HG03439 (cell line): Measurements from ENCODE around the gene CTNND1.

ENCODE experiments used
- ATAC-seq: cut with Tn5 transposase; IDR thresholded peaks from one replicate; pipeline ENCODE4 v1.9.1; 2021; ENCODE audit warnings: mild to moderate bottlenecking, moderate library complexity; ENCODE audit not compliant: unreplicated experiment

CTNND1 gene

DNA sequence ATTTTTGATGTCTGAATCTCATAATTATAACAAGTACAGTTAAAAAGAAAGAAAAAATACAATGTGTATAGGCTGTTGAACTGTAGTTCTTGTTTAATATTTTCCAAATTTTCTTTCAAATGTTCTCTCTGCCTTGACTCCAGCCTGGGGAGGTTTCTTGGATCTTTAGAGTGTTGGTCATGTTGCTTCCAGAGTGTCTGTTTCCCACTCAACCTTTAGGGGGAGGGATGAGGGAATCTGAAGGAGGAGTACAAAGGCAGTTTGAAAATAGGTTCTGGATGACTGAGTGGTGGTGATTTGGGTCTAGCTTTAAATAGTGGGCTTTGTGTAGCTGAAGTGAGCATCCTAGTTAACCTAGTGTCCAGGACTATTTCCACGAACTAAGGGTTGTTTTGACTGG, 2.0 kb downstream of the CTNND1 start:
- ATAC-seq = no peak

GRCh38 chr11:57764021-57764420, 2.4 kb downstream of the CTNND1 start:
- no peak for ATAC-seq

DNA sequence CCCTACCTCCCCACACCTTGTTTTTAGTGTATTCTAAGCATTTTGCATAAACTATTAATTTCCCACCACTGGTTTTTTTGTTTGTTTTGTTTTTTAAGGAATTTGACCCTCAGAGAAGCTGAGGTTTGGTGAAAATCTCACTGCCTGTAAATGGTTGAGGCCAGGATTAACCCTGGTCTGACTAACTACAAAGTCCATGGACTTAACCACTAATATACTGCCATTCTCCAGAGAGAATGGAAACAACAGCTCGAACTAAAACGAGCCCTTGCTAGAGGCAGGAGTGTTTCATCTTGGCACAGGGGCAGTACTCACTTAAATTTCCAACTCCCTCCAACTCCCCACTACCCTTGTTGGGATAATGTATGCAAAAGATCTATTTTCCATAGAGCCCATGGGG, 3.0 kb downstream of the CTNND1 start:
- ATAC-seq = no peak

DNA sequence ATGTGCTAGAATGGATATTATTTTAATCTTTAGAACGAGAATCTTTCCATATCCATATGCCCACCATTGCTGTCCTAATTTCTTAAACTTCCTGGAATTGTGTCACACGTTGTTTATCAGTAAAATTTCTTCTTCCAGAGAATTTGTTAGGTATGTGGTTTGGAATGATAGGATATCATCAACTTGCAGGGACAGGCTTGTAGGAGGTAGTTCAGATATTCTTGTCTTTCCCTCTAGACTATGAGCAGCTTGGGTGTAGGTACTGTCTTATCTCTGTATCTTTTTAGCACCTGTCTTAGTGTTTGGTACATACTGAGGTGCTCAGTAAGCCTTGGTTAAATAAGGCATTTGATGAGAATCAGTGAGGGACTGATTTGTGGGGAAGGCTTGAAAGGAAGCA, 3.4 kb downstream of the CTNND1 start:
- no peak for ATAC-seq

GRCh38 chr11:57770793-57771192, 9.2 kb downstream of the CTNND1 start:
- ATAC-seq = no peak

DNA sequence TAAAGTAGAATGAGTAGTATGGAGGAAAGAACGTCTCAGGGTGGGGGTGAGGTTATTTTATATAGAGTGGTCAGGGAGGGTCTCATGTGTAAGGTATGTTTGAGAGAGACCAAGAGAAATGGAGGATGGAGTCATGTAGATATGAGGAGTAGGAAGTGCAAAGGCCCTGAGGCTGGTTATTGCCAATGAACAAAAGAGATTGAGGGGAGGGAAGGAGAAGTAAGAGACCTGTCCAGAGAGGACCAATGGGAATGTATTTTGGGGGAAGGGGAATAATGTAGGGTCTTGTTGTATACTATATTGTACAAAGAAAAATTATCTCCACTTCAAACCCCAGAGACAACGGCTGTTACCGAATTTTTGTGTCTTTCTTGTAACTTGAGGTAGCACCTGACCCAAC, 9.8 kb downstream of the CTNND1 start:
- ATAC-seq = no peak

DNA sequence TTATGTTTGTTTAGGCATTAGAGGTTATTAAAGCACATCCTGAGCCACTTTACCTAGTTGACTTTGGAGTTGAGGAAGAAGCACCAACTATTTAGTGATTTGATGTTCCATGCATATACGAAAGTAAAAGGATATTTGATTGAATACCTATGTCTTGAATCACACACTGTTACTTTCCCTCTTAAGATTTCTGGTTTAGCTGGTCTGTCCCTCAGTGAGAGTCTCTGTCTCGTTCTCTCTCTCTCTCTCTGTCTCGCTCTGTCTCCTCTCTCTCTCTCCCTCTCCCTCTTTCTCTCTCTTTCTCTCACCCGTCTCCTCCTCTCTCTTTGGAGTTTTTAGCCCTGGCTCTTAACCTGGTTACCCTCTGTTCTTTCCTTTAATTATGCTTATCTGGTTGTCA, 11.0 kb downstream of the CTNND1 start:
- no peak for ATAC-seq

DNA sequence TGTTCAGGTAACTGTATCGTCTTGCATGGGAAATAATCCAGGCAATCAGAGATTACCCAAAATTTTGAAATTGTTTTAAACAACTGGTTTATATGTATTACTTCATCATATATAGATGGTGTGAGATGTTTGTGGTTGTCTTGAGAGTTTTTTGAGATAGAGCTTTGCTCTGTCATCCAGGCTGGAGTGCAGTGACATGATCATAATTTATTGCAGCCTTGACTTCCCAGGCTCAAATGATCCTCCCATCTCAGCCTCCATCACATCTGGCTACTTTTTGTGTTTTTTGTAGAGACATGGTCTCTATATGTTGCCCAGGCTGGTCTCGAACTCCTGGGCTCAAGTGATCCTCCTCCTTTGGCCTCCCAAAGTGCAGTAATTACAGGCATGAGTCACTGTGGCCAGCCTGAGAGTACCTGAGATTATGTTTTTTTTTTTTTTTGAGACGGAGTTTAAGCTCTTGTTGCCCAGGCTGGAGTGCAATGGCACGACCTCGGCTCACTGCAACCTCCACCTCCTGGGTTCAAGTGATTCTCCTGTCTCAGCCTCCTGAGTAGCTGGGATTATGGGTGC, 11.5 kb downstream of the CTNND1 start:
- ATAC-seq = no peak

GRCh38 chr11:57775491-57775890, 13.9 kb downstream of the CTNND1 start:
- ATAC-seq = no peak

- no peak for ATAC-seq
Measured at GRCh38 chr11:57776031-57776521, 14.5 kb downstream of the CTNND1 start.

GRCh38 chr11:57776577-57777210, 15.1 kb downstream of the CTNND1 start:
- ATAC-seq = no peak

DNA sequence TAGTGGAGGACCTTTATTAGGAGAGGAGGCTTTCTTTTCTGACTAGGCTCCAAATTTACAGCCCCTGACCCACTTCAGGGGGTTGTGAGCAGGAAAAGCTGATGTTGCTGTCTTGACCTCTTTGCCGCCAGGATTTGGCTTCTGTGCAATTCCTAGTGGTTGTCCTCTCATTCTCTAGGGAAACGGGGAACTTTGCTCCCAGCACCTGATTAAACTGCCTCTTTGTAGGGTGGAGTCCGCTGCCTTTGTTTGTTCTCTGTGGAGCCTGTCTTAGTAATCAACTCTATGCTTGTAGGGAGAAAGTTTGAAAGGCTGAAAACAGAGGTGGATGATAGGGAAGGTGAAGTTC, 16.3 kb downstream of the CTNND1 start:
- no peak for ATAC-seq

- ATAC-seq = no peak
Measured at GRCh38 chr11:57778318-57779037, 16.9 kb downstream of the CTNND1 start.

GRCh38 chr11:57779276-57779675, 17.7 kb downstream of the CTNND1 start:
- ATAC-seq = no peak

DNA sequence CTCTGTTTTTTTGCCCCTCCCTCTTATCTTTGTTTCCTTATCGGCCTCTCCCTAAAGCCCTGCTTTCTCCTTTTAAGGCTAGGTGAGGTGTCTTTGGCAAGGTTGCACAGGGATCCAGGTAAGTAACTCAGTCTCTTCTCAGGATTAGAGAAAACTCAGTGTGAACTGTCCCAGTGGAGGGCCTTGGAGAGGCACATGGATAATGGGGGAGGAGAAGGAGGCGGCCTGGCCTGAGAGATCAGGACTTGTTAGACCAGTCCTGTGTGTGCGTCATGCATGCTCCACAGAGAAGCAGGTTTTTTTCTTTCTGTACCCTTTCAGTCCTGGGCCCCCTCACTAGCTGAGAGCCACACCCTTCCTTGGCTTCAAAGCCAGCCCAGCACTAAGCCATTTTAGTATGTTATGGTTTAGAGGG, 19.9 kb downstream of the CTNND1 start:
- no peak for ATAC-seq

DNA sequence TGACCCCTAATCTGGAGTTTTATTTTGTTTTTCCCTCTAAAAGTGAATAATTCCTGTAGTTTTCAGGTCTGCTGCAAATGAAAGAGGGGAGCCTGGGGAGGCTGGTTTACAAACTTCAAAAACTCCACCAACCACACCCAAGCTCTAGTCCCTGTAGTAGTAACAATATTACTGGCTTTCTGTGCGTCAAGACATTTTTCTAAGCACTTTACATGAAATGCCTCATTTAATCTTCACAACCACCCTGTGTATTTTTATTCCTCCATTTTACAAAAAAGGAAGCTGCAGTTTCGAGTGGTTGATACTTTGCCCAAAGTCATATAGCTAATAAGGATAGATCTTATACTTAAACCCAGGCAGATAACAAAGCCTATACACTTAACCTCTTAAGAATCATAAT, 23.5 kb downstream of the CTNND1 start:
- ATAC-seq = no peak

- ATAC-seq = no peak
Measured at GRCh38 chr11:57786436-57786835, 24.8 kb downstream of the CTNND1 start.

DNA sequence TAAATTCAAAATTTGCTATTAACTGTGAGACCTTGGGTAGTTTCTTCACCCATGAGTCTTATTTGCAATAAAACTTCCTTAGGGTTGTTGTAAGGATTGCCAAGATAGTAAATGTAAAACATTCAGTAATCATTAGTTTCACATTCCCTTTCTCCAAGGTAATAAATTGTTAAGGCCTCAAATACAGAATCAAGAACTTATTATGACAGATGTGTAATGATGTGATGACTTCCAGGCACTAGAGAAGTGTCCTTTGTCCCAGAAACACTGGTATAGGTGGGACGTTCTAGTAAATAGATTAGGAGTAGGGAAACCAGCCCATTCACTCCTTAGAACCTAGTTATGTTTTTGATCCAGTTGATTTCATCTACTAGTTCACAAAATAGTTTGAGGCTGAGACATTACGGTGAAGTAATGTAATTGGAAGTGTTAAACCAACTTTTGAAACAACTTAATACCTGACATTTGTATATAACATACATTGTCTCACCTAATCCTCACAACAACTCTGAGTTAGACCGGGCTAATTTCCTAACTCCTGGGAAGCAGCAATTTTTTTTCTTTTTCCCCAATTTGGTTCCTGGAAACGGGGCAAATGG, 25.5 kb downstream of the CTNND1 start:
- no peak for ATAC-seq

DNA sequence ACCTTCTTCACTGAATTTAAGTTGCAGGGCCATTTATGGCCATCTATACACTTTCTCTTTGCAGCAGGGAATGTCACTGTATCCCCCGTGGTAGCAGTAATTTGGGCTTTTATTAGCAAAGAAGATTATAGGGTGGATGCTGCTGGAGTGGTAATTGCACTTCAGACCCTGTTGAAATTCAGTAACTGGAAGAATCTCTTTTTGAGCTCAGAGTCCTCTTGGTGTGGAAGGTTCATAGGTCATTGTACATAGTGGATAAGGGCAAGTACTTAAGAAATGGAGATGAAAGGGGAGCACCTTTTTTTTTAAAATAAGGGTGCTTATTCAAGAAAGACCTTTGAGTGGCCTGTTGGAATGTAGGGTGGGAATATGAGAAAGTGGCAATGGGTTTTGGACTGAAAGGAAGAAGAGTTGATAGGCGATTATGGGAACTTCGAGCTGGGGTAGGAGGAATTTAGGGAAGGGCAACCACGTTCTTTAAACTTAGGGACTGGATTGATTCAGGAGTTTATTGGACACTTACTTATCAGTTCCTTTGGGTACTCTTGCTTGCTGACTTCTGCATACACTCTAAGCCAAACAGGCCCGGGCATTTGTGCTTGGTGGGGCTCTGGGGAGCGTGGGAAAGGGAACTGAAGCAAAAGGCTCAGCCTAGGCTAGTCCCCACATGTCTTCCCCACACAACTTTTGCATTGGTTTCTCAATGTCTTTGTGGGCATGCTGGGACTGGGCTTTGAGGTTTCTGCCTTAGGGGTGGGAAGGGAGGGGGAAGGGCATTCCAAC, 26.5 kb downstream of the CTNND1 start:
- no peak for ATAC-seq

GRCh38 chr11:57788703-57789088, 27.1 kb downstream of the CTNND1 start:
- no peak for ATAC-seq
